Measurements from ENCODE around the gene EDEM2. TPM values are rescaled to one million over a fixed set of nuclear protein-coding genes. Genes with fewer than 3 reads are reported as not detected.
"Not testable (repeated sequence)": the region's sequence is repeated elsewhere in the genome, so short reads cannot be mapped to it uniquely, and the experiment has no call there.

EDEM2 gene
- total and polyA plus RNA-seq, 7 experiments from 2014 or later = 15.4 to 38.4 (median 24.2) TPM

DNA sequence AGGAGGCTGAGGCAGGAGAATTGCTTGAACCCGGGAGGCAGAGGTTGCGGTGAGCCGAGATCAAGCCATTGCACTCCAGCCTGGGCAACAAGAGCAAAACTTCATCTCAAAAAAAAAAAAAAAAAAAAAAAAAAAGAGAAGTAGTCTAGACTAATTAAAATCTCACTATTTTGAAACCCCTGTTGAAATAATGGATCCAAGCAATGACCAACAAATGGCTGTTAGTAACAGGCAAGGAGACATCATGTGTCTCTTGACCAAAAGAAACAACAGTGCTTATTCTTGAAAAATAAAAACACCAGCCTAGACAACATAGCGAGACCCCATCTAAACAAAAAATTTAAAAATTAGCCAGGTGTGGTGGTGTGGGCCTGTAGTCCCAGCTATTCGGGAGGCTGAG is 34.9 kb downstream of the EDEM2 start:
- DNase-seq; H3K9me3 ChIP-seq (ENCODE audit: control insufficient read depth in 2 of 3, low read length in 3 of 3); H3K27ac Mint-ChIP-seq; H3K27me3 ChIP-seq (ENCODE audit: control insufficient read depth in 2 of 2, insufficient read depth in 2 of 2, low read length in 2 of 2); H3K4me3 Mint-ChIP-seq; H3K4me1 ChIP-seq (ENCODE audit: control insufficient read depth in 2 of 2, insufficient read depth in 2 of 2, low read length in 2 of 2); intact Hi-C loops (cut with micrococcal nuclease); H3K27me3 Mint-ChIP-seq; H3K9me3 Mint-ChIP-seq; H3K4me1 Mint-ChIP-seq; ATAC-seq; H3K4me3 ChIP-seq (ENCODE audit: low read length); H3K27ac ChIP-seq (ENCODE audit: low read depth, low read length): not testable (repeated sequence)
- POLR2A ChIA-PET = interaction anchor here (0.6 kb wide), 1 partner anchor 72 kb away, joined by 4 read pairs; no protein-coding TSS in a partner anchor
- peaks cover 7 to 26% (median 25%) of the 10 kb centered on the region in 5 donors for H3K36me3 Mint-ChIP-seq
- CTCF ChIA-PET = interaction anchor here (0.6 kb wide), 1 partner anchor 33 kb away, joined by 3 read pairs; no protein-coding TSS in a partner anchor
- peaks cover 0 to 21% (median 9%) of the 10 kb centered on the region in 3 experiments for H3K36me3 ChIP-seq (ENCODE audit: control insufficient read depth in 2 of 3, insufficient read depth in 3 of 3, low read length in 3 of 3)

DNA sequence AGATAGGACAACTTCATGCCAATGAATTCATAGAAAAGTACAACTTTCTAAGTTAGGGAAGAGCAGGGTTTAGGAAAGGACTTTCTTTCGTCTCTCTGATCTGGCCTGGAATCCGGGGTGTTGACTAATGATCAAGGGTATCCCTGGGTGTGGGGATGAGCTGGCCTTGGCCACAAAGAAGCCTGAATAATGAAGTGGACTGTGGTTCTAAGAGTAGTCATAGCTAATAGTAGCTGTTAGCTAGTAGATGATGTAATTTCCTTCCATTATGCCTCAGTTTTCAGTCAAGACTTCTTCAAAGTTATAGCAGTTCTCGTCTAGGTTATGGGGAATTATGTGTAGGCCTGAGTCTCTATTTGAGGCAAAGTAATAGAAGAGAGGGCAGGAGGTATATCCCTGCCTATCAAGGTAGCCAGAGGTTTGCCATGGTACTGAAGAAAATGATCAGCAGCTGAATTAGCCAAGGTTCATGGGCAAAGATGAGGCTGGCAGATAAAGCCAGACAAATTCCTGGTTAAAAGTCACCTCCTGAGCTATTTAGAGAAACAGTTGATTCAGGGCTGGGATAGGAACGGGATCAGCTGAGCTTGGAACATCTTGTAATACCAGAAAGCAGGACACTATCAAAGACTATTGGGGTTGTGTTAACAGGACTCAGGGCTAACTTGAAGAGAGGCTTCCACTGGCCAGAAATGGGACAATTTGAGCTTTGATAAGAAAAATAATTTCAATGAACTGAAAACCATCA is 35.8 kb downstream of the EDEM2 start:
- Mint-ChIP-seq H3K27me3 (no peaks in the 10 kb centered on the region), H3K9me3 (peaks cover 0 to 3% (median 0%) of the 10 kb centered on the region in 11 donors), H3K4me1 (peaks cover 0 to 2% (median 0%) of the 10 kb centered on the region in 7 donors), H3K27ac (peak overlapping the region in 2 of 9 donors; percentile 14 to 62), H3K36me3 (peaks cover 7 to 26% (median 21%) of the 10 kb centered on the region in 5 donors), H3K4me3 (no peak overlapping the region)
- Histone ChIP-seq H3K27ac (ENCODE audit: low read depth, low read length) (no peak overlapping the region), H3K36me3 (ENCODE audit: control insufficient read depth in 2 of 3, insufficient read depth in 3 of 3, low read length in 3 of 3) (peaks cover 0 to 14% (median 7%) of the 10 kb centered on the region in 3 experiments), H3K4me1 (ENCODE audit: control insufficient read depth in 2 of 2, insufficient read depth in 2 of 2, low read length in 2 of 2) (no peaks in the 10 kb centered on the region), H3K27me3 (ENCODE audit: control insufficient read depth in 2 of 2, insufficient read depth in 2 of 2, low read length in 2 of 2) (no peaks in the 10 kb centered on the region), H3K4me3 (ENCODE audit: low read length) (no peak overlapping the region), H3K9me3 (ENCODE audit: control insufficient read depth in 2 of 3, low read length in 3 of 3) (no peaks in the 10 kb centered on the region)
- CTCF ChIA-PET = interaction anchor here (0.6 to 1.2 kb wide), 2 partner anchors 15 to 34 kb away, joined by 3 to 4 read pairs; no protein-coding TSS in a partner anchor
- DNase-seq = no peak
- intact Hi-C loops (cut with micrococcal nuclease) = no loop called here
- POLR2A ChIA-PET = no interaction called here
- ATAC-seq = no peak

DNA sequence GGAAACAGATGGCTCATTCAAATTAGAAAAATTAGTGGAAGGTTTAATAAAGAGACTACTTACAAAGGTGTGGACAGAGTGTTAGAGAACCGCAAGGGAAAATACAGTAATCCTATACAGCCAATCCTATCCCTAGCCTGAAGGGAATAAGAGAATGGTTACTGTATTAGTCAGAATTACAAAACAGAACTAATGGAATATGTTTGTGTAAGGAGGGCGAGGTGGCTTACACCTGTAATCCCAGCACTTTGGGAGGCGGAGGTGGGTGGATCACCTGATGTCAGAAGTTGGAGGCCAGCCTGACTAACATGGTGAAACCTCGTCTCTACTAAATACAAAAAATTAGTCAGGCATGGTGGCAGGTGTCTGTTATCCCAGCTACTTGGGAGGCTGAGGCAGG is 38.2 kb downstream of the EDEM2 start:
- no peak overlapping the region for H3K27ac ChIP-seq (ENCODE audit: low read depth, low read length)
- no peaks in the 10 kb centered on the region for H3K4me1 ChIP-seq (ENCODE audit: control insufficient read depth in 2 of 2, insufficient read depth in 2 of 2, low read length in 2 of 2)
- CTCF ChIA-PET = no interaction called here
- no peak for DNase-seq
- Mint-ChIP-seq H3K36me3 (peaks cover 4 to 20% (median 11%) of the 10 kb centered on the region in 5 donors), H3K9me3 (peaks cover 0 to 1% (median 0%) of the 10 kb centered on the region in 11 donors), H3K27ac (no peak overlapping the region), H3K4me1 (peaks cover 0 to 2% (median 0%) of the 10 kb centered on the region in 7 donors), H3K27me3 (peaks cover 0 to 3% (median 0%) of the 10 kb centered on the region in 5 donors), H3K4me3 (no peak overlapping the region)
- no peak overlapping the region for H3K4me3 ChIP-seq (ENCODE audit: low read length)
- intact Hi-C loops (cut with micrococcal nuclease) = no loop called here
- no peak for ATAC-seq
- H3K27me3 ChIP-seq (ENCODE audit: control insufficient read depth in 2 of 2, insufficient read depth in 2 of 2, low read length in 2 of 2) = no peaks in the 10 kb centered on the region
- H3K9me3 ChIP-seq (ENCODE audit: control insufficient read depth in 2 of 3, low read length in 3 of 3) = no peaks in the 10 kb centered on the region
- POLR2A ChIA-PET = no interaction called here
- H3K36me3 ChIP-seq (ENCODE audit: control insufficient read depth in 2 of 3, insufficient read depth in 3 of 3, low read length in 3 of 3) = no peaks in the 10 kb centered on the region

DNA sequence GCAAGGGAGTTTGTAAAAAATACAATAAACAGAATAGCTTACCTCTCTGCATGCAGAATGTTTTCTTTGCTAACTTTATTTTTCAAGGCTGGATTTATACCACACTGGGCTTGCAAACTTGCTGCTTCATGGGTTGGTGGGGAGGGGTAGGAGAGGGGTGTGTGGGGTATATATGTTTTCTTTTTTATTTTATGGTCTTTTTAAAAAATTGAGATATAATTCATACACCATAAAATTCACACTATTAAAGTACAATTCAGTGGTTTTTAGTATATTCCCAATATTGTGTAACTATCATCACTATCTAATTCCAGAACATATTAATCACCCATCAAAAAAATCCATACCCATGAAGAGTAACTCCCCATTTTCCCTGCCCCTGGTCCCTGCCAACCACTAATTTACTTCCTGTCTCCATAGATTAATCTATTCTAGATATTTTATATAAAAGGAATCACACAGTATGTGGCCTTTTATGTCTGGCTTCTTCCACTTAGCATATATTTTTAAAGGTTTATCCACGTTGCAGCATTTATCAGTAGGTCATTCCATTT is 40.2 kb downstream of the EDEM2 start:
- Histone ChIP-seq H3K27ac (ENCODE audit: low read depth, low read length) (no peak overlapping the region), H3K9me3 (ENCODE audit: control insufficient read depth in 2 of 3, low read length in 3 of 3) (no peaks in the 10 kb centered on the region), H3K36me3 (ENCODE audit: control insufficient read depth in 2 of 3, insufficient read depth in 3 of 3, low read length in 3 of 3) (no peaks in the 10 kb centered on the region), H3K4me1 (ENCODE audit: control insufficient read depth in 2 of 2, insufficient read depth in 2 of 2, low read length in 2 of 2) (no peaks in the 10 kb centered on the region), H3K4me3 (ENCODE audit: low read length) (no peak overlapping the region), H3K27me3 (ENCODE audit: control insufficient read depth in 2 of 2, insufficient read depth in 2 of 2, low read length in 2 of 2) (no peaks in the 10 kb centered on the region)
- H3K27me3 Mint-ChIP-seq = peaks cover 0 to 7% (median 0%) of the 10 kb centered on the region in 5 donors
- H3K27ac Mint-ChIP-seq = no peak overlapping the region
- H3K4me3 Mint-ChIP-seq = no peak overlapping the region
- ChIA-PET POLR2A (no interaction called here), CTCF (no interaction called here)
- ATAC-seq = no peak
- peaks cover 0 to 2% (median 0%) of the 10 kb centered on the region in 7 donors for H3K4me1 Mint-ChIP-seq
- intact Hi-C loops (cut with micrococcal nuclease) = no loop called here
- peaks cover 0 to 1% (median 0%) of the 10 kb centered on the region in 11 donors for H3K9me3 Mint-ChIP-seq
- DNase-seq = no peak
- H3K36me3 Mint-ChIP-seq = peaks cover 4 to 17% (median 11%) of the 10 kb centered on the region in 5 donors

DNA sequence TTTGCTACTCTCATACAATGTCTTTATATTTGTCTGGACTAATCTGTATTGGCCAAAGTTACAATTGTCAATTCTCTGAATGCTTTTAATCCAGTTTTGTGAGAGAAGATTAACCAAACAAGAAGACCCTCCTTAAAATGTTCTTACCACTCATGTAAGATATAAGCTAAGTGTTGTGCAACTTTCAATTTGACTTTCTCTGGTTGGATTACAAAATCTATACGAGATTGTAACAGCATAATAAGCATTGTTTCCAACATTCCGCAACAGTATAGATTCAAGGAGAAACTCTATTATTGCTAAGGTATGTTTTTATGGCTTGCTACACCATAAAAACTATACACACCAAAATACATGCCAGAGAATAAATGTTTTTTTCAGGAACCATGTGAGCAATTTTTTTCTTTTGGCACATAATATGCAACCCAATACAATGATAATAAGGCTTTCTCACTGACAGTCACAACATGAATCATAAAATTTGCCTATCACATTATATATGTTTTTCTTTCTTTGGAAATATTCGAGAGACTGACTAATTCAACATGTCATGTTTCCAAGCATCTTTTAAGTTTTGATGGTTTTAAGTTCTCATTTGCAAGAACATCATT is 42.3 kb downstream of the EDEM2 start:
- intact Hi-C loops (cut with micrococcal nuclease) = no loop called here
- H3K4me3 ChIP-seq (ENCODE audit: low read length) = no peak overlapping the region
- H3K27me3 ChIP-seq (ENCODE audit: control insufficient read depth in 2 of 2, insufficient read depth in 2 of 2, low read length in 2 of 2) = no peaks in the 10 kb centered on the region
- no peaks in the 10 kb centered on the region for H3K9me3 ChIP-seq (ENCODE audit: control insufficient read depth in 2 of 3, low read length in 3 of 3)
- peaks cover 0 to 12% (median 2%) of the 10 kb centered on the region in 5 donors for H3K27me3 Mint-ChIP-seq
- ATAC-seq (no peak), DNase-seq (no peak)
- ChIA-PET POLR2A (no interaction called here), CTCF (no interaction called here)
- peaks cover 0 to 4% (median 3%) of the 10 kb centered on the region in 5 donors for H3K36me3 Mint-ChIP-seq
- no peak overlapping the region for H3K27ac ChIP-seq (ENCODE audit: low read depth, low read length)
- no peak overlapping the region for H3K4me3 Mint-ChIP-seq
- H3K9me3 Mint-ChIP-seq = peaks cover 0 to 1% (median 0%) of the 10 kb centered on the region in 11 donors
- H3K27ac Mint-ChIP-seq = no peak overlapping the region
- no peaks in the 10 kb centered on the region for H3K36me3 ChIP-seq (ENCODE audit: control insufficient read depth in 2 of 3, insufficient read depth in 3 of 3, low read length in 3 of 3)
- no peaks in the 10 kb centered on the region for H3K4me1 ChIP-seq (ENCODE audit: control insufficient read depth in 2 of 2, insufficient read depth in 2 of 2, low read length in 2 of 2)
- H3K4me1 Mint-ChIP-seq = no peaks in the 10 kb centered on the region

DNA sequence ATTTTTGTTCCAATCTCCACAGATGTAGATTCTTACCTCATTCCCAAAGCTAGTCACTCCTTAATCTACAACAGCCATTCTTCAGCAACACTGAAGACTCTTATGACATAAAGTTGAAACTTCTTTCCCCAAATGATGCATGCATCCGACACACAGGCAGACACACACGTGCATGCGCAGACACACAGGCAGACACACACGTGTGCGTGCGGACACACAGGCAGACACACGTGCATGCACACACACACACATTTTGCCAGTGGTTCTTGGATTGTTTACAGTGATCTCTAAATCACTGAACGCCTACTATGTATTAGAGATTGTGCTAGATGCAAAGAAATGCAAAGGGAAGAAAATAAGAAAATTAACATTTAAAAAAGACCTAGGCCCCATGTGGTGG is 45.5 kb downstream of the EDEM2 start:
- H3K27me3 Mint-ChIP-seq = peaks cover 0 to 12% (median 6%) of the 10 kb centered on the region in 5 donors
- no peaks in the 10 kb centered on the region for H3K36me3 Mint-ChIP-seq
- H3K27ac ChIP-seq (ENCODE audit: low read depth, low read length) = no peak overlapping the region

More for the DNA sequence above, 45.5 kb downstream of the EDEM2 start:
- Mint-ChIP-seq H3K4me1 (peaks cover 0 to 3% (median 0%) of the 10 kb centered on the region in 7 donors), H3K27ac (no peak overlapping the region), H3K9me3 (peaks cover 0 to 1% (median 0%) of the 10 kb centered on the region in 11 donors), H3K4me3 (no peak overlapping the region)
- no peaks in the 10 kb centered on the region for H3K9me3 ChIP-seq (ENCODE audit: control insufficient read depth in 2 of 3, low read length in 3 of 3)
- ChIA-PET CTCF (no interaction called here), POLR2A (no interaction called here)
- no peaks in the 10 kb centered on the region for H3K4me1 ChIP-seq (ENCODE audit: control insufficient read depth in 2 of 2, insufficient read depth in 2 of 2, low read length in 2 of 2)
- no peaks in the 10 kb centered on the region for H3K36me3 ChIP-seq (ENCODE audit: control insufficient read depth in 2 of 3, insufficient read depth in 3 of 3, low read length in 3 of 3)
- intact Hi-C loops (cut with micrococcal nuclease) = no loop called here
- no peak overlapping the region for H3K4me3 ChIP-seq (ENCODE audit: low read length)
- no peak for DNase-seq
- H3K27me3 ChIP-seq (ENCODE audit: control insufficient read depth in 2 of 2, insufficient read depth in 2 of 2, low read length in 2 of 2) = no peaks in the 10 kb centered on the region
- ATAC-seq = no peak

All from naive thymus-derived CD4-positive, alpha-beta T cell (primary cell).